ENCODE data around the gene MYO9B.

MYO9B gene

GRCh38 chr19:17045907-17046502 lies 29.6 kb upstream of the MYO9B start:
- no peak for DNase-seq (ENCODE audit: low read depth)
- TF ChIP-seq CTCF (conservative IDR thresholded peaks at IDR 0.05; ENCODE audit: control insufficient read depth, insufficient read depth, low read depth, low read length), result no peak
- no peak overlapping the region for H3K4me3 ChIP-seq (ENCODE audit: control insufficient read depth, low read depth, low read length)

DNA sequence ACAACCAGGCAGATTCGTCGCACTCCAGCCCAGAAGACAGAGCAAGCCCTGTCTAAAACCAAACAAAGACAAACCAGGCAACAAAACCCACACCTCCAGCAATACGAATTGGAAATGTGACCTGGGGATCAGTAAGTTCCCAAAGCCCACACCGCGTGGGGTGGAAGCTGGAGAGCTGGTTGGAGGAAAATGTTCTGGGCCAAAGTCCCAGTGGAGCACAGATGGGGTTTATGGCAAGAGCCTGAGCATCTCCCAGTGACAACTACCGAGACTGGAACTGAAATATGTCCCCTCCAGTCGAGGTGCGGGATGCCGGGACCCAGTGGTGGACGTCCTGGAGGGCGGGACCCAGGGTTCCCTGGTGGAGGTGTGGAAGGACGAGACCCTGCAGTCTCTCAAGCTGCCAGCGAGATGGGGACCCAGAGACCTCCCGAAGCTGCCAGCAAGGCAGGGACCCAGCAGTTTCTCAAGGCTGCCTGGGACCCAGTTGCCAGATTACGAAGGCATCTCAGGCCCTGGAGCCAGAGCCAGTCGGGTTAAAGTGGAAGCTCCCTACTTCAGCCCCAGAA lies 26.6 kb upstream of the MYO9B start:
- no peak overlapping the region for H3K4me3 ChIP-seq (ENCODE audit: control insufficient read depth, low read depth, low read length)
- no peak for DNase-seq (ENCODE audit: low read depth)
- no peak for TF ChIP-seq CTCF (conservative IDR thresholded peaks at IDR 0.05; ENCODE audit: control insufficient read depth, insufficient read depth, low read depth, low read length)

DNA sequence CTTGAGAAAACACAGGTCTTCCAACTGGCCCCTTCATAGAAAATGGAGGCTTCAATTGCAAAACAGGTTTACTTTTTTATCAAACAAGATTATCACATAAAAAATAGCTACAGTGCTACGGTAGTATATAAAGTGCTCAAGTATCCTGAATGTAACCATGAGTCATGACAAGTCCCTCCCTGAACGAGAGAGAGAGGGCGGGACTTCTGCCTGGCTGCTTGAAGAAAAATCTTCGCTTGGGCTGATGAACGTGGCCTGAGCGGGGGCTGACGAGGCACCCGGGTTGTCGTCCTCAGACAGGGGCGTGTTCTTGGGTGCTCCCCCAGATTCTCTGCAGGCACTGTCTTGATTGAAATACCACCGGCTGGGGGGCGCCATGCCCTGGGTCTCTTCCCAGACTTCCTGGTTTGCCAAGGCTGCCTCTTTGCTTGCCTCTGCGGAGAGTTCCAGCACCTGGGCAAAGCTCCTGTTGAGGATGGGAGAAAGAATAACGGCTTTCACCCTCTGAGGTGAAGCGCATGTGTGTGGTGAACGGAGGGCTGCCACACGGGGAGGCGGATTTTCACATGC lies 25.8 kb upstream of the MYO9B start:
- peak; percentile 71 for DNase-seq (ENCODE audit: low read depth)
- no peak overlapping the region for H3K4me3 ChIP-seq (ENCODE audit: control insufficient read depth, low read depth, low read length)
- TF ChIP-seq CTCF (conservative IDR thresholded peaks at IDR 0.05; ENCODE audit: control insufficient read depth, insufficient read depth, low read depth, low read length), result no peak

- DNase-seq (ENCODE audit: low read depth), result peak; percentile 60
- H3K4me3 ChIP-seq (ENCODE audit: control insufficient read depth, low read depth, low read length), result no peak overlapping the region
Measured at GRCh38 chr19:17052439-17052838, 23.1 kb upstream of the MYO9B start.

DNA sequence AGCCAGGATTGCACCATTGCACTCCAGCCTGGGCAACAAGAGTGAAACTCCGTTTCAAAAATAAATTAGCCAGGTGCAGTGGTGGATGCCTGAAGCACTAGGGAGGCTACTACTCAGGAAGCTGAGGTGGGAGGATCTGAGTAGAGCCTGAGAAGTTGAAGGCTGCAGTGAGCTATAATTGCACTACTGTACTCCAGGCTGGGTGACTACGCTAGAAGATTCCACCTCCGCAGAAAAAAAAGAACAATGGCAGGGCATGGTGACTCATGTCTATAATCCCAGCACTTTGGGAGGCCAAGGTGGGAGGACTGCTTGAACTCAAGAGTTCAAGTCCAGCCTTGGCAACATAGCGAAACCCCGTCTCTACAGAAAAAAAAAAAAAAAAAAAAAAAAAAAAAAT lies 20.8 kb upstream of the MYO9B start:
- H3K4me3 ChIP-seq (ENCODE audit: control insufficient read depth, low read depth, low read length), result no peak overlapping the region
- no peak for TF ChIP-seq CTCF (conservative IDR thresholded peaks at IDR 0.05; ENCODE audit: control insufficient read depth, insufficient read depth, low read depth, low read length)
- DNase-seq (ENCODE audit: low read depth), result no peak

More at GRCh38 chr19:17052439-17052838, 23.1 kb upstream of the MYO9B start:
- peak; percentile 64 for TF ChIP-seq CTCF (conservative IDR thresholded peaks at IDR 0.05; ENCODE audit: control insufficient read depth, insufficient read depth, low read depth, low read length)

DNA sequence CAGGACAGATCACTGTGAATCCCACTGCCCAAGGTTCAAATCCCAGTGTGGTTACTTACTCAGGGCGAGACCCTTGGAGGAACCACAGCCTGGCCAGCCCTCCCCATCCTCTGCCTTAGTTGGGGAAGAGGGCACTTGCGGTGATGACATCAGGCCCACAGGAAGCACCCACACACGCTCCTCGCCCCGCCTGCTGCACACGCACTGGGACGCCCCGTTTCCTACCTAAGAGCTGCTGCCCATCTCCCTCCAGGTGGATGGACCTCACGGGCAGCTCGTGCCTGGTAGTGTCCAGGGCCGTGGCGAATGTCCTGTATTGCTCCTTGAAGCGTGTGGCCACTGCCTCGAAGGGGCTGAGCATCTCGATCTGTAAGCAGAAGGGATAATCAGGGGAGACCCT lies 19.9 kb upstream of the MYO9B start:
- no peak for TF ChIP-seq CTCF (conservative IDR thresholded peaks at IDR 0.05; ENCODE audit: control insufficient read depth, insufficient read depth, low read depth, low read length)
- no peak for DNase-seq (ENCODE audit: low read depth)
- H3K4me3 ChIP-seq (ENCODE audit: control insufficient read depth, low read depth, low read length), result no peak overlapping the region
